Mucosa of gallbladder (tissue), 1 donor: ENCODE measurements around the gene R3HDM2. TPM values are rescaled to one million over a fixed set of nuclear protein-coding genes. Genes with fewer than 3 reads are reported as not detected.

ENCODE experiments used
- total RNA-seq: library from RNA; stranded (reverse); gene quantifications from one replicate; pipeline ENCODE4 v1.2.1, GENCODE V29; 2021
- donor health status: DM: no; HTN: no; CAD: no.

Gene R3HDM2
- total RNA-seq, 1 donor from 2014 or later, result 73.5 TPM

Other genes starting within 250 kb of the R3HDM2 start
- 0.83 TPM for gene NXPH4, start 214.2 kb downstream of the R3HDM2 start, total RNA-seq
- 65.1 TPM for gene SHMT2, start 201.3 kb downstream of the R3HDM2 start, total RNA-seq
- 3.6 TPM for gene STAC3, start 179.9 kb downstream of the R3HDM2 start, total RNA-seq
- not detected for gene INHBC, start 3.7 kb upstream of the R3HDM2 start, total RNA-seq
- gene INHBE, start 24.3 kb upstream of the R3HDM2 start, total RNA-seq, result 0.58 TPM
- 6.2 TPM for gene GLI1, start 28.7 kb upstream of the R3HDM2 start, total RNA-seq
- gene ARHGAP9, start 48.8 kb upstream of the R3HDM2 start, total RNA-seq, result 20.4 TPM
- 116 TPM for gene MARS1, start 57.0 kb upstream of the R3HDM2 start, total RNA-seq
- 24.6 TPM for gene DDIT3, start 89.5 kb upstream of the R3HDM2 start, total RNA-seq
- gene MBD6, start 91.8 kb upstream of the R3HDM2 start, total RNA-seq, result 115 TPM
- gene DCTN2, start 116.1 kb upstream of the R3HDM2 start, total RNA-seq, result 135 TPM
- gene KIF5A, start 119.0 kb upstream of the R3HDM2 start, total RNA-seq, result 0.81 TPM
- 36.1 TPM for gene PIP4K2C, start 160.1 kb upstream of the R3HDM2 start, total RNA-seq
- 31.2 TPM for gene DTX3, start 173.8 kb upstream of the R3HDM2 start, total RNA-seq
- gene ARHGEF25, start 180.4 kb upstream of the R3HDM2 start, total RNA-seq, result 26.2 TPM
- gene B4GALNT1, start 202.2 kb upstream of the R3HDM2 start, total RNA-seq, result 1.3 TPM